Ectodermal cell (in vitro differentiated cells): Measurements from ENCODE around the gene HOXB5.

Source experiments
- H3K27ac ChIP-seq: 2 replicates; pipeline ENCODE4 v1.7.0; 2013; ENCODE audit warnings: mild to moderate bottlenecking, low read depth, low read length; ENCODE audit not compliant: insufficient read depth, poor library complexity, severe bottlenecking
- H3K27me3 ChIP-seq: 2 replicates; pipeline ENCODE4 v1.7.0; 2013; ENCODE audit warnings: mild to moderate bottlenecking, low read length; ENCODE audit not compliant: insufficient read depth, control insufficient read depth, poor library complexity, severe bottlenecking
- H3K36me3 ChIP-seq: one replicate; pipeline ENCODE4 v1.7.0; 2013; ENCODE audit warnings: low read length; ENCODE audit not compliant: control insufficient read depth, insufficient read depth
- H3K4me1 ChIP-seq: one replicate; pipeline ENCODE4 v1.7.0; 2013; ENCODE audit warnings: low read length; ENCODE audit not compliant: control insufficient read depth, insufficient read depth
- H3K4me3 ChIP-seq: 2 replicates; pipeline ENCODE4 v1.7.0; 2013; ENCODE audit warnings: low read depth, low read length, control low read depth; ENCODE audit not compliant: insufficient read depth
- H3K9me3 ChIP-seq: 2 replicates; pipeline ENCODE4 v1.7.0; 2013; ENCODE audit warnings: mild to moderate bottlenecking, low read length, moderate library complexity; ENCODE audit not compliant: control insufficient read depth
- WGBS, 2 experiments: methylation state at CpG; one replicate each; pipeline ENCODE4 v1.1.7; 2013; ENCODE audit warnings: missing lambda C conversion rate in 2 of 2; 5-methylcytosine and 5-hydroxymethylcytosine counted together

Gene HOXB5

GRCh38 chr17:48549914-48550501, 43.6 kb downstream of the HOXB5 start:
- Histone ChIP-seq H3K27ac (no peak overlapping the region), H3K4me3 (no peak overlapping the region), H3K9me3 (no peaks in the 10 kb centered on the region), H3K4me1 (peaks cover 7% of the 10 kb centered on the region), H3K36me3 (no peaks in the 10 kb centered on the region), H3K27me3 (peaks cover 100% of the 10 kb centered on the region)
- 10 to 16% methylated on average over 18 of the region's 18 CpGs for WGBS, 2 experiments

- Histone ChIP-seq H3K4me1 (peaks cover 7% of the 10 kb centered on the region), H3K27ac (no peak overlapping the region), H3K4me3 (no peak overlapping the region), H3K27me3 (peaks cover 100% of the 10 kb centered on the region), H3K9me3 (no peaks in the 10 kb centered on the region), H3K36me3 (no peaks in the 10 kb centered on the region)
- WGBS, 2 experiments = 4 to 10% methylated on average over 3 of the region's 3 CpGs
Observed at GRCh38 chr17:48549281-48549630, 44.3 kb downstream of the HOXB5 start.

- 10 to 11% methylated on average over 3 to 6 of the region's 6 CpGs for WGBS, 2 experiments
Observed at GRCh38 chr17:48548523-48549280, 44.9 kb downstream of the HOXB5 start.

GRCh38 chr17:48547808-48548522, 45.6 kb downstream of the HOXB5 start:
- no peaks in the 10 kb centered on the region for H3K36me3 ChIP-seq
- H3K27me3 ChIP-seq = peaks cover 100% of the 10 kb centered on the region
- no peaks in the 10 kb centered on the region for H3K9me3 ChIP-seq
- no peak overlapping the region for H3K4me3 ChIP-seq
- 26 to 29% methylated on average over 20 of the region's 24 CpGs for WGBS, 2 experiments
- H3K27ac ChIP-seq = no peak overlapping the region
- peaks cover 7% of the 10 kb centered on the region for H3K4me1 ChIP-seq

More at GRCh38 chr17:48548523-48549280, 44.9 kb downstream of the HOXB5 start:
- H3K27ac ChIP-seq = peak overlapping the region; percentile 13
- no peak overlapping the region for H3K4me3 ChIP-seq
- no peaks in the 10 kb centered on the region for H3K36me3 ChIP-seq
- H3K9me3 ChIP-seq = no peaks in the 10 kb centered on the region
- H3K4me1 ChIP-seq = peaks cover 7% of the 10 kb centered on the region
- H3K27me3 ChIP-seq = peaks cover 100% of the 10 kb centered on the region

DNA sequence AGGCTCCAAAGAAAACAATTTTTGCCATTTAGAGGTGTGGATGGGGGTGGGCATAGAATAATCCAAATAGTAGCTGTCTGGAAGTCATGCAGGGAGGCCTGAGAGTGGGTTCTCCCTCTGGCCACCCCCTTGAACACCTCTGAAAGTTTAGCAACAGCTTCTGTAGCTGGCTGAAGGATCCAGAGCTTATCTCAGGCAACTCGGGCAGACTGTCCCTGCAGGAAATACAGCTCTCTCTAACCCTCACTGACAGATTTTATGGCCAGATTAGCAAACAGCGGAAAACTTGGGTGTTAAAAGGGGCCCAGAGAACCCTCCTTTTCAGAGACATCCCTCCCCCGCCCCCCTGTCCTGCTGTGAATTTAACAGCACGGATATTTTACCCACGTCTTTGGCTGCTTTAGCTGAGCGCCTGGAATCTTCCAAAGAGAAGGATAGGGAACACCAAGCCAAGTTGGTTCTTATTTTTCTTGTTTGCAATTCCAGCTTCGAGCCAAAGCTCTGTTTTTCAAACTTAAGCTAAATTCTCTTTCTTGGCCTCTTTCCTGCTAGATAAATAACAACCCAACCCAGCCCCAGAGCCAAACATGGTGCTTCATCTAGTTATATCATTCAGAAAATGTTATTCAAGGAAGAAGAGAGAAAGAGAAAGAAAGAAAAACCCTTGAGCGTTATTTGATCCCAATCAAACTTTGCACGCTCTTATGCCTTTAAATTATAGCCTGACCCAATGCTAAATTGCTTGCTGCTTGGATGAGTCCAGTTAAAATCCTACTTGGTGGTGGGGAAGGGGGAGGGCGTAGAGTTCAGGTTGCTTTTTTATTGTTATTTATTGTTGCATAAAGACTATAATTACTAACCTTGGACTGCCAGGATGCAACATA, 46.4 kb downstream of the HOXB5 start:
- H3K4me1 ChIP-seq = peaks cover 7% of the 10 kb centered on the region
- peak overlapping the region; percentile 27 for H3K4me3 ChIP-seq
- WGBS, 2 experiments = 17 to 24% methylated on average over 9 of the region's 10 CpGs
- H3K9me3 ChIP-seq = no peaks in the 10 kb centered on the region
- H3K27ac ChIP-seq = peak overlapping the region; percentile 68
- H3K27me3 ChIP-seq = peaks cover 100% of the 10 kb centered on the region
- H3K36me3 ChIP-seq = no peaks in the 10 kb centered on the region

- Histone ChIP-seq H3K4me3 (peak overlapping the region; percentile 27), H3K27ac (peak overlapping the region; percentile 68), H3K27me3 (peaks cover 100% of the 10 kb centered on the region)
Observed at GRCh38 chr17:48546137-48546923, 47.2 kb downstream of the HOXB5 start.

GRCh38 chr17:48545539-48545938, 48.0 kb downstream of the HOXB5 start:
- peaks cover 100% of the 10 kb centered on the region for H3K27me3 ChIP-seq
- H3K4me3 ChIP-seq = no peak overlapping the region
- peak overlapping the region; percentile 30 for H3K27ac ChIP-seq
- no peaks in the 10 kb centered on the region for H3K36me3 ChIP-seq
- 70 to 74% methylated on average over 1 of the region's 1 CpG for WGBS, 2 experiments
- H3K4me1 ChIP-seq = peaks cover 7% of the 10 kb centered on the region
- no peaks in the 10 kb centered on the region for H3K9me3 ChIP-seq

More at GRCh38 chr17:48546137-48546923, 47.2 kb downstream of the HOXB5 start:
- H3K36me3 ChIP-seq = no peaks in the 10 kb centered on the region
- peaks cover 7% of the 10 kb centered on the region for H3K4me1 ChIP-seq
- 5 to 6% methylated on average over 10 of the region's 10 CpGs for WGBS, 2 experiments
- no peaks in the 10 kb centered on the region for H3K9me3 ChIP-seq

- H3K36me3 ChIP-seq = no peaks in the 10 kb centered on the region
- WGBS, 2 experiments = 4 to 6% methylated on average over 11 to 12 of the region's 12 CpGs
- H3K27me3 ChIP-seq = peaks cover 100% of the 10 kb centered on the region
- peaks cover 7% of the 10 kb centered on the region for H3K4me1 ChIP-seq
- peak within 1 kb of the TSS; percentile 65 for H3K27ac ChIP-seq
- H3K9me3 ChIP-seq = no peaks in the 10 kb centered on the region
- peak within 1 kb of the TSS; percentile 48 for H3K4me3 ChIP-seq
Observed at GRCh38 chr17:48545022-48545375, 48.6 kb downstream of the HOXB5 start, which contains the start of gene HOXB2. Gene HOXB2 (minus strand): TSS chr17:48545109. CDS start chr17:48544911, 198 bp downstream.

- 0 to 1% methylated on average over 33 to 38 of the region's 38 CpGs for WGBS, 2 experiments
- peak overlapping the region; percentile 65 for H3K27ac ChIP-seq
Observed at GRCh38 chr17:48544349-48545021, 49.1 kb downstream of the HOXB5 start.

More at GRCh38 chr17:48544349-48545021, 49.1 kb downstream of the HOXB5 start:
- Histone ChIP-seq H3K27me3 (peaks cover 100% of the 10 kb centered on the region), H3K4me3 (peak overlapping the region; percentile 48), H3K9me3 (no peaks in the 10 kb centered on the region), H3K36me3 (no peaks in the 10 kb centered on the region), H3K4me1 (peaks cover 7% of the 10 kb centered on the region)
